HG03439 (cell line): ENCODE data around the gene COBL.

ENCODE experiments used
- ATAC-seq: cut with Tn5 transposase; IDR thresholded peaks from one replicate; pipeline ENCODE4 v1.9.1; 2021; ENCODE audit warnings: mild to moderate bottlenecking, moderate library complexity; ENCODE audit not compliant: unreplicated experiment

Gene COBL

GRCh38 chr7:51256209-51256781, 60.3 kb downstream of the COBL start:
- no peak for ATAC-seq

GRCh38 chr7:51255536-51256208, 60.9 kb downstream of the COBL start:
- no peak for ATAC-seq

- ATAC-seq: no peak
These were observed 61.6 kb downstream of the COBL start for GRCh38 chr7:51255036-51255435.

GRCh38 chr7:51253157-51253556, 63.5 kb downstream of the COBL start:
- no peak for ATAC-seq

- ATAC-seq: no peak
These were observed 65.3 kb downstream of the COBL start for GRCh38 chr7:51251290-51251689.

GRCh38 chr7:51250512-51250911, 66.1 kb downstream of the COBL start:
- no peak for ATAC-seq

- no peak for ATAC-seq
These were observed 66.6 kb downstream of the COBL start for GRCh38 chr7:51249991-51250390.

GRCh38 chr7:51249187-51249945, 67.2 kb downstream of the COBL start:
- no peak for ATAC-seq

GRCh38 chr7:51246258-51247245, 70.1 kb downstream of the COBL start:
- ATAC-seq: no peak

GRCh38 chr7:51244885-51245284, 71.7 kb downstream of the COBL start:
- ATAC-seq: no peak

GRCh38 chr7:51244053-51244452, 72.6 kb downstream of the COBL start:
- no peak for ATAC-seq

GRCh38 chr7:51243631-51244030, 73.0 kb downstream of the COBL start:
- ATAC-seq: no peak

- no peak for ATAC-seq
These were observed 73.6 kb downstream of the COBL start for GRCh38 chr7:51242881-51243518.

GRCh38 chr7:51242007-51242691, 74.5 kb downstream of the COBL start:
- no peak for ATAC-seq

- no peak for ATAC-seq
These were observed 75.7 kb downstream of the COBL start for GRCh38 chr7:51240868-51241267.

- ATAC-seq: no peak
These were observed 76.9 kb downstream of the COBL start for GRCh38 chr7:51239691-51240090.

- no peak for ATAC-seq
These were observed 77.6 kb downstream of the COBL start for GRCh38 chr7:51238981-51239495.

GRCh38 chr7:51237446-51238133, 79.0 kb downstream of the COBL start:
- ATAC-seq: no peak

GRCh38 chr7:51236470-51237132, 80.0 kb downstream of the COBL start:
- ATAC-seq: no peak
